ENCODE results near the gene FNDC3B. TPM values are rescaled to one million over a fixed set of nuclear protein-coding genes. Genes with fewer than 3 reads are reported as not detected.

Gene FNDC3B
- total and polyA plus RNA-seq, 2 of the 8 experiments (the other 6 are each of a cell fraction or from before 2014, with no cell fraction given): 14.1 to 44.4 TPM

DNA sequence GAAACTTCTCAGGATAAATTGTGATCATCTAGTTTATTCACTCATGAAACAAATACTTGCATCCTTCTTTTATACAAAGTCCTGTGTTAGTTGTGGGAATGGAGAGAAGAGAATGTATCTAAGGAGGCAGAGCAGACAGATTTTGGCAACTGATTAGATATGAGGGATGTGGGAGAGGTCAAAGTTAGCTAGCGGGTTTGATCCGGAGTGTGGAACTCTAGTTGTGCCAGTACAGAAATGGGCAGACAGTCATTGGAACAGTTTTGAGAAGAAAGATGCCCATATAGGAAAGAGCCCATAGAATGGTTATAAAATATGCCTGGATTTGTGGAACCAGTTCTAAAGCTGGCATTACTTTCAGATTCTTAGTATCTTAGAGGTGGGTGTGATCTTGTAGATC lies 141.1 kb downstream of the FNDC3B start:
- H4K8ac ChIP-seq (ENCODE audit: extremely low read depth, insufficient read depth, low read length): no peak overlapping the region
- no peaks in the 10 kb centered on the region; a peak in 1 of 8 replicates for H3K36me3 ChIP-seq (ENCODE audit: control insufficient read depth in 2 of 4, insufficient read depth in 4 of 4, low read length in 3 of 4)
- H2BK20ac ChIP-seq (ENCODE audit: low read length): no peak overlapping the region
- CTCF ChIA-PET (ENCODE audit: partially characterized antibody): interaction anchor here (2.2 kb wide), 1 partner anchor 11 kb away, joined by 11 read pairs; no protein-coding TSS in a partner anchor
- H3K9ac ChIP-seq (replicated peaks in 1 of 4; ENCODE audit: extremely low read depth in 1 of 4, low read depth in 3 of 4, low read length in 3 of 4): no peak overlapping the region
- no peak overlapping the region for H3K4me3 ChIP-seq (ENCODE audit: extremely low read depth in 1 of 4, insufficient read depth in 2 of 4, low read depth in 3 of 4, low read length in 4 of 4)
- no peak for DNase-seq (ENCODE audit: low read depth in 1 of 2, low spot score in 2 of 2)
- no peak overlapping the region for H4K5ac ChIP-seq (ENCODE audit: insufficient read length, low read depth, low read length)
- H2BK5ac ChIP-seq (ENCODE audit: low read depth, low read length): no peak overlapping the region
- H4K20me1 ChIP-seq (replicated peaks in 1 of 2; ENCODE audit: control insufficient read depth in 1 of 2, insufficient read depth in 2 of 2, low read length in 2 of 2): peaks cover 0 to 2% of the 10 kb centered on the region in 2 experiments
- no peak overlapping the region for H3K56ac ChIP-seq (replicated peaks; ENCODE audit: insufficient read length, low read depth, low read length)
- H3K18ac ChIP-seq (ENCODE audit: extremely low read depth, low read length): no peak overlapping the region
- no peak overlapping the region for H4K91ac ChIP-seq (replicated peaks; ENCODE audit: insufficient read length, low read length)
- H2AK5ac ChIP-seq (ENCODE audit: low read depth, low read length): no peak overlapping the region
- no peak overlapping the region for H3K4me2 ChIP-seq (ENCODE audit: insufficient read depth in 1 of 2, low read depth in 2 of 2, low read length in 2 of 2)
- H3K4ac ChIP-seq (replicated peaks; ENCODE audit: insufficient read length, low read depth, low read length): no peak overlapping the region
- 92% methylated on average over 2 of the region's 2 CpGs; no CpG with 5 or more reads in 1 of the 2 experiments for WGBS, 2 experiments (ENCODE audit: extremely low coverage in 1 of 2, insufficient coverage in 1 of 2, insufficient read length in 1 of 2, insufficient replicate concordance in 2 of 2, low coverage in 1 of 2, low lambda C conversion rate in 2 of 2, missing lambda C conversion rate in 1 of 2)
- H2BK120ac ChIP-seq (replicated peaks; ENCODE audit: low read depth, low read length): no peak overlapping the region
- POLR2A ChIA-PET (ENCODE audit: partially characterized antibody): no interaction called here
- no peak overlapping the region for H3K23ac ChIP-seq (ENCODE audit: insufficient read length)
- no peak overlapping the region for H3K27ac ChIP-seq (ENCODE audit: low read depth, low read length)
- no peaks in the 10 kb centered on the region for H3K27me3 ChIP-seq (replicated peaks in 1 of 4; ENCODE audit: control insufficient read depth in 3 of 4, extremely low read depth in 1 of 4, insufficient read depth in 3 of 4, low read length in 3 of 4)
- H3K9me3 ChIP-seq (ENCODE audit: insufficient read depth in 2 of 2, low read depth in 1 of 2, low read length in 1 of 2): no peaks in the 10 kb centered on the region
- no peak overlapping the region for H2BK15ac ChIP-seq (ENCODE audit: low read length)
- no peak for FAIRE-seq
- no peaks in the 10 kb centered on the region for H3K23me2 ChIP-seq (ENCODE audit: low read depth, low read length)
- H2AFZ ChIP-seq (ENCODE audit: low read length): no peak overlapping the region
- peaks cover 5% of the 10 kb centered on the region; the same call in 1 of the 2 replicates for H3K79me1 ChIP-seq (ENCODE audit: low read depth, low read length)
- peaks cover 11 to 74% of the 10 kb centered on the region in 2 experiments for H3K79me2 ChIP-seq (ENCODE audit: control insufficient read depth in 1 of 2, insufficient read depth in 2 of 2, low read length in 2 of 2)
- peaks cover 7 to 20% (median 9%) of the 10 kb centered on the region in 4 experiments; a peak in 5 of 7 replicates for H3K4me1 ChIP-seq (replicated peaks in 1 of 4; ENCODE audit: control insufficient read depth in 3 of 4, insufficient read depth in 4 of 4, low read length in 3 of 4)
- H3K14ac ChIP-seq (ENCODE audit: insufficient read length): no peak overlapping the region
- H2BK12ac ChIP-seq (ENCODE audit: low read depth, low read length): no peak overlapping the region
- no peak for TF ChIP-seq MAFK (IDR thresholded peaks at IDR 0.05; ENCODE audit: low read depth, low read length)
- no peak for TF ChIP-seq GABPA (IDR thresholded peaks at IDR 0.05; ENCODE audit: borderline replicate concordance, insufficient read depth, low read length)
- TF ChIP-seq CHD1 (IDR thresholded peaks at IDR 0.05; ENCODE audit: low read depth, low read length): no peak
- no peak for TF ChIP-seq SIX5 (IDR thresholded peaks at IDR 0.05; ENCODE audit: low read depth, low read length)
- no peak for TF ChIP-seq SP1 (IDR thresholded peaks at IDR 0.05; ENCODE audit: low read depth, low read length)
- TF ChIP-seq KDM4A (IDR thresholded peaks at IDR 0.05; ENCODE audit: low read depth, low read length, severe bottlenecking): no peak
- TF ChIP-seq EP300 (IDR thresholded peaks at IDR 0.05; ENCODE audit: borderline replicate concordance in 1 of 2, low read depth in 2 of 2, low read length in 2 of 2): no peak
- TF ChIP-seq YY1 (IDR thresholded peaks at IDR 0.05; ENCODE audit: low read depth, low read length): no peak
- TF ChIP-seq CREB1 (IDR thresholded peaks at IDR 0.05): no peak
- no peak for TF ChIP-seq HDAC2 (IDR thresholded peaks at IDR 0.05; ENCODE audit: borderline replicate concordance in 1 of 2, low read depth in 2 of 2, low read length in 2 of 2)
- TF ChIP-seq TBP (IDR thresholded peaks at IDR 0.05; ENCODE audit: low read depth, low read length): no peak
- no peak for TF ChIP-seq HDAC6 (IDR thresholded peaks at IDR 0.05; ENCODE audit: low read depth, low read length)
